Fibroblast of the aortic adventitia (primary cell): ENCODE data around the gene MUC4. TPM values are rescaled to one million over a fixed set of nuclear protein-coding genes. Genes with fewer than 3 reads are reported as not detected.
"Not testable (repeated sequence)": the region's sequence is repeated elsewhere in the genome, so short reads cannot be mapped to it uniquely, and the experiment has no call there.

Experiments
- DNase-seq: peaks from one replicate; pipeline ENCODE4 v3.0.0-alpha.2; 2010; ENCODE audit warnings: low read depth
- H3K4me3 ChIP-seq: 2 replicates; pipeline ENCODE4 v1.5.1; 2011; ENCODE audit warnings: low read depth, mild to moderate bottlenecking, control low read depth, low read length, moderate library complexity
- CTCF ChIP-seq: IDR thresholded peaks from 2 replicates; pipeline ENCODE4 v1.5.1; 2011; ENCODE audit warnings: mild to moderate bottlenecking, low read length, control low read depth, inconsistent platforms; ENCODE audit not compliant: insufficient read depth
- total RNA-seq: library from RNA; depleted of rRNA; stranded (reverse); fragments of >200 nt; gene quantifications from 2 replicates; pipeline ENCODE4 v1.2.3, GENCODE V29; 2012; ENCODE audit warnings: low replicate concordance

MUC4 gene
- total RNA-seq, 1 donor, result not detected

GRCh38 chr3:195794708-195795107 lies 17.0 kb downstream of the MUC4 start:
- DNase-seq, result no peak
- no peak for TF ChIP-seq CTCF

GRCh38 chr3:195792621-195793020 lies 19.1 kb downstream of the MUC4 start:
- H3K4me3 ChIP-seq, DNase-seq: not testable (repeated sequence)

More at GRCh38 chr3:195794708-195795107, 17.0 kb downstream of the MUC4 start:
- H3K4me3 ChIP-seq, result no peak overlapping the region

- no peak overlapping the region for H3K4me3 ChIP-seq
- TF ChIP-seq CTCF, result no peak
- DNase-seq, result no peak
Observed at GRCh38 chr3:195790901-195791300, 20.8 kb downstream of the MUC4 start.

- H3K4me3 ChIP-seq, result no peak overlapping the region
- no peak for DNase-seq
- TF ChIP-seq CTCF, result no peak
Observed at GRCh38 chr3:195788711-195789581, 22.8 kb downstream of the MUC4 start.

- H3K4me3 ChIP-seq, DNase-seq: not testable (repeated sequence)
Observed at GRCh38 chr3:195785781-195786405, 25.8 kb downstream of the MUC4 start.

- DNase-seq, result not testable (repeated sequence)
Observed at GRCh38 chr3:195784031-195784430, 27.7 kb downstream of the MUC4 start.

GRCh38 chr3:195781236-195781635 lies 30.5 kb downstream of the MUC4 start:
- H3K4me3 ChIP-seq, DNase-seq: not testable (repeated sequence)

More at GRCh38 chr3:195784031-195784430, 27.7 kb downstream of the MUC4 start:
- H3K4me3 ChIP-seq, result not testable (repeated sequence)

- no peak overlapping the region for H3K4me3 ChIP-seq
- DNase-seq, result no peak
- no peak for TF ChIP-seq CTCF
Observed at GRCh38 chr3:195777975-195778374, 33.8 kb downstream of the MUC4 start.

GRCh38 chr3:195774917-195775316 lies 36.8 kb downstream of the MUC4 start:
- no peak overlapping the region for H3K4me3 ChIP-seq
- TF ChIP-seq CTCF, result peak; percentile 69
- DNase-seq, result peak; percentile 46
